ENCODE measurements around the gene CCDC106.

The CCDC106 gene

DNA sequence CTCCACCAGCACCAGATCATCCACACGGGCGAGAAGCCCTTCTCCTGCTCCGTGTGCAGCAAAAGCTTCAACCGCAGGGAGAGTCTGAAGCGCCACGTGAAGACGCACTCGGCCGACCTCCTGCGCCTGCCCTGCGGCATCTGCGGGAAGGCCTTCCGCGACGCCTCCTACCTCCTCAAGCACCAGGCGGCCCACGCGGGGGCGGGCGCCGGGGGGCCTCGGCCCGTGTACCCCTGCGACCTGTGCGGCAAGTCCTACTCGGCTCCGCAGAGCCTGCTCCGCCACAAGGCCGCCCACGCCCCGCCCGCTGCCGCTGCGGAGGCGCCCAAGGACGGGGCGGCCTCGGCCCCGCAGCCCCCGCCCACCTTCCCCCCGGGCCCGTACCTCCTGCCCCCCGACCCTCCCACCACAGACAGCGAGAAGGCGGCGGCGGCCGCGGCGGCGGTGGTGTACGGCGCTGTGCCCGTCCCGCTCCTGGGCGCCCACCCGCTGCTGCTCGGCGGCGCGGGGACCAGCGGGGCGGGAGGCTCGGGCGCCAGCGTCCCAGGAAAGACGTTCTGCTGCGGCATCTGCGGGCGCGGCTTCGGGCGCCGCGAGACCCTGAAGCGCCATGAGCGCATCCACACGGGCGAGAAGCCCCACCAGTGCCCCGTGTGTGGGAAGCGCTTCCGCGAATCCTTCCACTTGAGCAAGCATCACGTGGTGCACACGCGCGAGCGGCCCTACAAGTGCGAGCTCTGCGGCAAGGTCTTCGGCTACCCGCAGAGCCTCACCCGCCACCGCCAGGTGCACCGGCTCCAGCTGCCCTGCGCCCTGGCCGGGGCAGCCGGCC is 33.1 kb upstream of the CCDC106 start:
- no peak for TF ChIP-seq EZH2phosphoT487 (IDR thresholded peaks at IDR 0.05; ENCODE audit: borderline replicate concordance)
- TF ChIP-seq, protein P1, sequence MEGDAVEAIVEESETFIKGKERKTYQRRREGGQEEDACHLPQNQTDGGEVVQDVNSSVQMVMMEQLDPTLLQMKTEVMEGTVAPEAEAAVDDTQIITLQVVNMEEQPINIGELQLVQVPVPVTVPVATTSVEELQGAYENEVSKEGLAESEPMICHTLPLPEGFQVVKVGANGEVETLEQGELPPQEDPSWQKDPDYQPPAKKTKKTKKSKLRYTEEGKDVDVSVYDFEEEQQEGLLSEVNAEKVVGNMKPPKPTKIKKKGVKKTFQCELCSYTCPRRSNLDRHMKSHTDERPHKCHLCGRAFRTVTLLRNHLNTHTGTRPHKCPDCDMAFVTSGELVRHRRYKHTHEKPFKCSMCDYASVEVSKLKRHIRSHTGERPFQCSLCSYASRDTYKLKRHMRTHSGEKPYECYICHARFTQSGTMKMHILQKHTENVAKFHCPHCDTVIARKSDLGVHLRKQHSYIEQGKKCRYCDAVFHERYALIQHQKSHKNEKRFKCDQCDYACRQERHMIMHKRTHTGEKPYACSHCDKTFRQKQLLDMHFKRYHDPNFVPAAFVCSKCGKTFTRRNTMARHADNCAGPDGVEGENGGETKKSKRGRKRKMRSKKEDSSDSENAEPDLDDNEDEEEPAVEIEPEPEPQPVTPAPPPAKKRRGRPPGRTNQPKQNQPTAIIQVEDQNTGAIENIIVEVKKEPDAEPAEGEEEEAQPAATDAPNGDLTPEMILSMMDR (conservative IDR thresholded peaks at IDR 0.05; ENCODE audit: low read length): no peak
- no peaks in the 10 kb centered on the region for H3K9me2 ChIP-seq (replicated peaks; ENCODE audit: low read depth, low read length)
- H3K9me3 ChIP-seq (ENCODE audit: insufficient read depth, low read depth, low read length): no peaks in the 10 kb centered on the region
- no peak overlapping the region for H2AFZ ChIP-seq (ENCODE audit: low read length)
- H3K4me3 ChIP-seq (ENCODE audit: low read length, poor library complexity, severe bottlenecking): no peak overlapping the region
- no peak overlapping the region for H3K9ac ChIP-seq (ENCODE audit: low read depth, low read length, poor library complexity, severe bottlenecking)
- no peaks in the 10 kb centered on the region for H3K27me3 ChIP-seq (ENCODE audit: insufficient read depth, low read length, poor library complexity, severe bottlenecking)
- H4K20me1 ChIP-seq (ENCODE audit: insufficient read depth, low read length, poor library complexity, severe bottlenecking): peaks cover 8% of the 10 kb centered on the region
- H3K4me1 ChIP-seq (ENCODE audit: insufficient read depth, low read length, poor library complexity, severe bottlenecking): no peaks in the 10 kb centered on the region
- H3K36me3 ChIP-seq (ENCODE audit: insufficient read depth, low read length): peaks cover 14% of the 10 kb centered on the region; the same call in 1 of the 2 replicates
- H3F3A ChIP-seq (ENCODE audit: low read depth): no peaks in the 10 kb centered on the region
- no peak overlapping the region for H3K4me2 ChIP-seq (ENCODE audit: low read depth, low read length, poor library complexity, severe bottlenecking)
- H3K79me2 ChIP-seq (ENCODE audit: insufficient read depth, low read length): peaks cover 17% of the 10 kb centered on the region; the same call in 1 of the 2 replicates

- peaks cover 8% of the 10 kb centered on the region for H4K20me1 ChIP-seq (ENCODE audit: insufficient read depth, low read length, poor library complexity, severe bottlenecking)
- no peak overlapping the region for H2AFZ ChIP-seq (ENCODE audit: low read length)
- peaks cover 6% of the 10 kb centered on the region for H3K4me1 ChIP-seq (ENCODE audit: insufficient read depth, low read length, poor library complexity, severe bottlenecking)
- no peak overlapping the region for H3K9ac ChIP-seq (ENCODE audit: low read depth, low read length, poor library complexity, severe bottlenecking)
- H3K79me2 ChIP-seq (ENCODE audit: insufficient read depth, low read length): peaks cover 17% of the 10 kb centered on the region; the same call in 1 of the 2 replicates
- TF ChIP-seq, protein P1 (conservative IDR thresholded peaks at IDR 0.05; ENCODE audit: low read length): no peak
- TF ChIP-seq EZH2phosphoT487 (IDR thresholded peaks at IDR 0.05; ENCODE audit: borderline replicate concordance): no peak
- no peak overlapping the region for H3K4me3 ChIP-seq (ENCODE audit: low read length, poor library complexity, severe bottlenecking)
- no peaks in the 10 kb centered on the region for H3K27me3 ChIP-seq (ENCODE audit: insufficient read depth, low read length, poor library complexity, severe bottlenecking)
- H3F3A ChIP-seq (ENCODE audit: low read depth): no peaks in the 10 kb centered on the region
- no peak overlapping the region for H3K4me2 ChIP-seq (ENCODE audit: low read depth, low read length, poor library complexity, severe bottlenecking)
- H3K9me3 ChIP-seq (ENCODE audit: insufficient read depth, low read depth, low read length): no peaks in the 10 kb centered on the region
- no peaks in the 10 kb centered on the region for H3K9me2 ChIP-seq (replicated peaks; ENCODE audit: low read depth, low read length)
- H3K36me3 ChIP-seq (ENCODE audit: insufficient read depth, low read length): peaks cover 14% of the 10 kb centered on the region; the same call in 1 of the 2 replicates
These were observed 32.2 kb upstream of the CCDC106 start for GRCh38 chr19:55615543-55616394.

DNA sequence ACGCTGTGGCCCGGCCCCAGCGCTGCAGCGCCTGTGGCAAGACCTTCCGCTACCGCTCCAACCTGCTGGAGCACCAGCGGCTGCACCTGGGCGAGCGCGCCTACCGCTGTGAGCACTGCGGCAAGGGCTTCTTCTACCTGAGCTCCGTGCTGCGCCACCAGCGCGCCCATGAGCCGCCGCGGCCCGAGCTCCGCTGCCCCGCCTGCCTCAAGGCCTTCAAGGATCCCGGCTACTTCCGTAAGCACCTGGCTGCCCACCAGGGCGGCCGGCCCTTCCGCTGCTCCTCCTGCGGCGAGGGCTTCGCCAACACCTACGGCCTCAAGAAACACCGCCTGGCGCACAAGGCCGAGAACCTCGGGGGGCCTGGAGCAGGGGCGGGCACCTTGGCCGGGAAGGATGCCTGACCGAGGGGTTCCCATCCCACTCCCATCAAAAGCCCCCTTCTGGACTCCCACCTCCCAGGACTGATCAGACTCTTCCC is 31.6 kb upstream of the CCDC106 start:
- no peaks in the 10 kb centered on the region for H3F3A ChIP-seq (ENCODE audit: low read depth)
- H3K9me2 ChIP-seq (replicated peaks; ENCODE audit: low read depth, low read length): no peaks in the 10 kb centered on the region
- no peaks in the 10 kb centered on the region for H3K27me3 ChIP-seq (ENCODE audit: insufficient read depth, low read length, poor library complexity, severe bottlenecking)
- peaks cover 6% of the 10 kb centered on the region for H3K4me1 ChIP-seq (ENCODE audit: insufficient read depth, low read length, poor library complexity, severe bottlenecking)
- H3K4me2 ChIP-seq (ENCODE audit: low read depth, low read length, poor library complexity, severe bottlenecking): no peak overlapping the region
- H4K20me1 ChIP-seq (ENCODE audit: insufficient read depth, low read length, poor library complexity, severe bottlenecking): peaks cover 8% of the 10 kb centered on the region
- TF ChIP-seq EZH2phosphoT487 (IDR thresholded peaks at IDR 0.05; ENCODE audit: borderline replicate concordance): no peak
- TF ChIP-seq, protein P1 (conservative IDR thresholded peaks at IDR 0.05; ENCODE audit: low read length): no peak
- peaks cover 14% of the 10 kb centered on the region; the same call in 1 of the 2 replicates for H3K36me3 ChIP-seq (ENCODE audit: insufficient read depth, low read length)
- H2AFZ ChIP-seq (ENCODE audit: low read length): no peak overlapping the region
- no peak overlapping the region for H3K4me3 ChIP-seq (ENCODE audit: low read length, poor library complexity, severe bottlenecking)
- H3K9ac ChIP-seq (ENCODE audit: low read depth, low read length, poor library complexity, severe bottlenecking): no peak overlapping the region
- no peaks in the 10 kb centered on the region for H3K9me3 ChIP-seq (ENCODE audit: insufficient read depth, low read depth, low read length)
- H3K79me2 ChIP-seq (ENCODE audit: insufficient read depth, low read length): peaks cover 14% of the 10 kb centered on the region; the same call in 1 of the 2 replicates

All from Loucy (cell line).